Fibroblast of the aortic adventitia (primary cell): Measurements from ENCODE around the gene ZNG1E. TPM values are rescaled to one million over a fixed set of nuclear protein-coding genes. Genes with fewer than 3 reads are reported as not detected.
"Not testable (repeated sequence)": the region's sequence is repeated elsewhere in the genome, so short reads cannot be mapped to it uniquely, and the experiment has no call there.

Experiments used
- DNase-seq: peaks from one replicate; pipeline ENCODE4 v3.0.0-alpha.2; 2010; ENCODE audit warnings: low read depth
- H3K4me3 ChIP-seq: 2 replicates; pipeline ENCODE4 v1.5.1; 2011; ENCODE audit warnings: low read depth, mild to moderate bottlenecking, control low read depth, low read length, moderate library complexity
- total RNA-seq: library from RNA; depleted of rRNA; stranded (reverse); fragments of >200 nt; gene quantifications from 2 replicates; pipeline ENCODE4 v1.2.3, GENCODE V29; 2012; ENCODE audit warnings: low replicate concordance

ZNG1E gene
- total RNA-seq: 33.5 and 40.0 TPM in 2 replicates

DNA sequence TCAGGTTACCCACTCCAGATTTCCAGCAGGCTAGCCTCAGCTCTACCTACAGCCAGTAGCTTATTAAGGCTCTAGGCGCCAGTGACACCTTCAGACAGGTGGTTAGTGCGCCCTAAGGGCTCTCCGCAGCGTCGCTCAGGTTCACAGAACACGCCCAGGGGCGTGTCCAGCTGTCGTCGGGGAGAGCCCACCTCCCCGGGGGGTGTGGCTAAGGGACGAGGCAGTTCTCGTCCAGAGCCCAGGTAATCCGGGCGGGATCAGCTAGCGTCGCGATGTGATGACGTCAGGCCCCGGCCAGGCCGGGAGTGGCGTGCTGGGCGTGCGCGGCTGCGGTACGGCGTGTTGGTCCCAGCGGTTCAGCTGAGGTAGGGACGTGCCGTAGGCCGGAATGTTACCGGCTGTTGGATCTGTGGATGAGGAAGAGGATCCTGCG, at the start of gene ZNG1E:
Gene ZNG1E, plus strand, starts transcription at position 340 of the 433 bp plus-strand sequence. Its CDS starts 49 bp downstream, at position 389.
- H3K4me3 ChIP-seq: peak within 1 kb of the TSS; percentile 70
- peak; percentile 9 for DNase-seq

DNA sequence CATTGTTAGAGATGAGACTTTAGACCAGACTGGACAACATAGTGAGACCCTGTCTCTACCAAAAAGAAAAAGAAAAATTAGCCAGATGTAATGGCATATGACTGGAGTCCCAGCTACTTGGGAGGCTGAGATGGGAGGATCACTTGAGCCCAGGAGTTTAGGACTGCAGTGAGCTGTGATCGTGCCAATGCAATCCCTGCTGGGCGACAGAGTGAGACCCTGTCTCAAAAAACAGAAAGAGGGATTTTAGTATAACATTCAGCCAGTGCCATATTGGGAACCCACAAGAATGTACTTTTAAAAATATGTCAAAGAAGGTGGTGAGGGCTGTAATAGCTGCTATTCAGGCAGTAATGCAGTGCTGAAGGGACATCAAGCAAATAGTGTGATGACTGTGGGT, 2.1 kb upstream of the ZNG1E start:
- not testable (repeated sequence) for H3K4me3 ChIP-seq, DNase-seq

DNA sequence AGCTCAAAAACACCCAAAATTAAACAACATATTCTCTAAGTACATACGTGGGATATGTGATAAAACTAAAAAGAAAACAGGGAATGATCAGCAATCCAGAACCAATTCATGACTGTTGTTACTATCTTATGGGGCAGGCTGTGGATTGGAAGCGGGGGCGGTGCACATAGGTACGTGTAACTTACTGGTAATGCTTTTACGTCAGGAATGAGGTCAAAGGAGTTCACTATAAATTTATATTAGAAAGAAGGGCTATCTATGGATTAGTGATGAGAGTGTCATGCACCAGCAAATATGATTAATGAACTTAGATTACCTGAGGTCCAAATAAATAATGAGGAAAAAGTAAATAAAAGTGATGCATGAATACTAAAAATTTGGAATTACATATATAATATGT, 710 bp upstream of the ZNG1E start:
- H3K4me3 ChIP-seq, DNase-seq: not testable (repeated sequence)

DNA sequence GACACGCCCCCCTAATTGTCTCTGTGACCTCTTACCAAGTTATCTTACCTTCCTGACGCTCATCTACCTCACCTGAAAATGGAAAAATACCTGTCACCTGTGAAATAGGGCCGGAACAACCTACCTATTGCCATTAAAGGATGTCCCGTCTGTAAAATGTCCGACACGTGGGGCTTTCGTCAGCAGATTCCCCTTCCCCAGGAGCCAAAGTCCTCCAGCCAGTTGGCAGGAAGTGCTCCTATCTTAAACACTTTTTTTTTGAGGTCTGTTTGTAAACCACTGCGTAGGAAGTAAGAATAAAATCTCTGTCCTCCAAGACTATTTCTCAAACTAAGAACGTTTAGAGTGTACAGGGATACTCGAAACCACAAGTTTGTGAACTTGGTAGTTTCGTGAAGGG, 661 bp downstream of the ZNG1E start:
- peak overlapping the region; percentile 53 for H3K4me3 ChIP-seq
- DNase-seq: not testable (repeated sequence)

DNA sequence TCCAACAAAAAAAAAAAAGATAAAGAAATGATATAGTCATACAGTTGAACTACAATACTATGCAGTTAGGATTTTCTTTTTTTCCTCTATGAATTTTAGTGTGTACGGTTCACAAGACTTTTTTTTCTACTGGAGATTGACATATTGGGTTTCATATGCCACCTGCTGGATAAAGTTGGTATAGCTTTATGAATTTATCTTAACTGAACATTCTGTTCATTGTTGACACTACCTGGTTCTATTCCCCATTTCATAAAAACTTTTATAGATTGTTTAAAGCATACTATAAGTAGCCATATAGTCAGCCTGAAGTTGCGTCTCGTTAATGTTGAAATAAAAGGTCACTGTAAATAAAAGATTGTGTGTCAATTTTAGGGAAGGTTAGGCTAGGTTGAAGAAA, 2.8 kb downstream of the ZNG1E start:
- not testable (repeated sequence) for DNase-seq, H3K4me3 ChIP-seq

DNA sequence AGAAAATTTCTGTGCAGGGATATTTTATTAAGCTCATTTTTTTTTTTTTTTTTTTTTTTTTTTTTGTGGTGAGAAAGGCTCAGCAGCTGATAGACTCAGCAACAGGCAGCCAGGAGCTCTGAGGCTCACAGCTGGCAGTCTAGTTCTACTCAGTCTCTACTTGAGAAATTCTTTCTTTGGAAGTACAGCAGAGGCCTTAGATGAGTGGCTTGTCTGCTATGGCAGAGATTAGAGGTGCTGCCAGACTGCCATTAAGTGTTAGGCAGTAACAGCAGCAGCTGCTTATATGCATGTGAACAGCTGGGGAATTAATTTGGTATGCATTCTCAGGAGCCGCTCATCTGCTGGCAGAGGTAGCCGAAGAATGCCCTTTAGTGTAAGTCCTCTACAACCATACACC, 27.8 kb downstream of the ZNG1E start:
- DNase-seq, H3K4me3 ChIP-seq: not testable (repeated sequence)

DNA sequence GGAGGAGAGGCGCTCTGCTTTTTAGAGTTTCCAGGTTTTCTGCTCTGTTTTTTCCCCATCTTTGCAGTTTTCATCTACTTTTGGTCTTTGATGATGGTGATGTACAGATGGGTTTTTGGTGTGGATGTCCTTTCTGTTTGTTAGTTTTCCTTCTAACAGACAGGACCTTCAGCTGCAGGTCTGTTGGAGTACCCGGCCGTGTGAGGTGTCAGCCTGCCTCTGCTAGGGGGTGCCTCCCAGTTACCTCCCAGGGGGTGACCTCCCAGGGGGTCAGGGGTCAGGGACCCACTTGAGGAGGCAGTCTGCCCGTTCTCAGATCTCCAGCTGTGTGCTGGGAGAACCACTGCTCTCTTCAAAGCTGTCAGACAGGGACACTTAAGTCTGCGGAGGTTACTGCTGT, 38.7 kb downstream of the ZNG1E start:
- DNase-seq, H3K4me3 ChIP-seq: not testable (repeated sequence)

DNA sequence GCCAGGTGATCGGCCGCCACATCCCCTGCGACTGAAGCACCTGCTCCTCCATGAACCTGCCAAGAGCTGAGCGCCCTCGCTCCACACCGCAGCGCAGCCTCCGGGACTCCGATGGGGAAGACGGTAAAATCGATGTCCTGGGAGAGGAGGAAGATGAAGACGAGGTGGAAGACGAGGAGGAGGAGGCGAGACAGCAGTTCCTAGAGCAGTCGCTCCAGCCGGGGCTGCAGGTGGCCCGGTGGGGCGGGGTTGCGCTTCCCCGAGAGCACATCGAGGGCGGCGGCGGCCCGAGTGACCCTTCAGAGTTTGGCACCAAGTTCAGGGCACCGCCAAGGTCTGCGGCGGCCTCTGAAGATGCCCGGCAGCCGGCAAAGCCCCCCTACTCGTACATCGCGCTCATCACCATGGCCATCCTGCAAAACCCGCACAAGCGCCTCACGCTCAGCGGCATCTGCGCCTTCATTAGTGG, 61.4 kb downstream of the ZNG1E start, which contains the start of gene FOXD4L4:
Gene FOXD4L4, plus strand, starts transcription at position 51 of the 469 bp plus-strand sequence. Its CDS starts 0 bp downstream, at position 51.
- not testable (repeated sequence) for DNase-seq, H3K4me3 ChIP-seq

DNA sequence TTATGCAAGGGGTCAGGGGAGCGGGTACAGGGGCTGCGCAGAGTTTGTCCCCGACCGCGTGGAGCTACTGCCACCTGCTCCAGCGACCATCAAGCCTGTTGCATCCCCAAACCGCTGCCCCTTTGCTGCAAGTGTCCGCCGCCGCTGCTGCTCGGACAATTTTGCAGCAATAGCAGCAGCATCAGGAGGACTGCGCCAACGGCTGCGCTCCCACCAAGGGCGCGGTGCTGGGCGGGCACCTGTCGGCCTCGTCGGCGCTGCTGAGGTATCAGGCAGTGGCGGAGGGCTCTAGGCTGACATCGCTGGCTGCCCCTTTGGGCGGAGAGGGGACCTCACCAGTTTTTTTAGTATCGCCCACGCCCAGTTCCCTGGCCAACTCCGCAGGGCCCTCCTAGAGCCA, 62.4 kb downstream of the ZNG1E start:
- H3K4me3 ChIP-seq, DNase-seq: not testable (repeated sequence)

Other genes with a start within 250 kb of the ZNG1E start
- 0.09 TPM in 1 of 2 replicates, not detected in the other for gene FOXD4L4, start 61.2 kb downstream of the ZNG1E start, total RNA-seq